ENCODE measurements around the gene TSPAN11.

- no peak for TF ChIP-seq USF2 (CRISPR knock-in tag; IDR thresholded peaks at IDR 0.05)
- no peak for TF ChIP-seq CTCF (IDR thresholded peaks at IDR 0.05)
- no peak for TF ChIP-seq ETV6 (CRISPR knock-in tag; IDR thresholded peaks at IDR 0.05)
- TF ChIP-seq STAT6 (CRISPR knock-in tag; conservative IDR thresholded peaks at IDR 0.05; ENCODE audit: low read depth), result no peak
- TF ChIP-seq JUN (CRISPR knock-in tag; IDR thresholded peaks at IDR 0.05), result no peak
- no peak for TF ChIP-seq ATF6 (CRISPR knock-in tag; IDR thresholded peaks at IDR 0.05)
- no peak for TF ChIP-seq NR1H2 (CRISPR knock-in tag; IDR thresholded peaks at IDR 0.05)
- TF ChIP-seq E2F1 (CRISPR knock-in tag; IDR thresholded peaks at IDR 0.05), result no peak
- TF ChIP-seq MAX (CRISPR knock-in tag; IDR thresholded peaks at IDR 0.05), result no peak
- TF ChIP-seq ATF1 (CRISPR knock-in tag; IDR thresholded peaks at IDR 0.05), result no peak
- no peak for TF ChIP-seq NR3C1 (CRISPR knock-in tag; conservative IDR thresholded peaks at IDR 0.05; ENCODE audit: low read depth)
Observed at GRCh38 chr12:30939234-30939633, 12.7 kb downstream of the TSPAN11 start.
